ENCODE data around the gene NPC2. TPM values are rescaled to one million over a fixed set of nuclear protein-coding genes. Genes with fewer than 3 reads are reported as not detected.

NPC2 gene
- total and polyA plus RNA-seq, 4 donors, result 922 to 1,539 (median 1,190) TPM

DNA sequence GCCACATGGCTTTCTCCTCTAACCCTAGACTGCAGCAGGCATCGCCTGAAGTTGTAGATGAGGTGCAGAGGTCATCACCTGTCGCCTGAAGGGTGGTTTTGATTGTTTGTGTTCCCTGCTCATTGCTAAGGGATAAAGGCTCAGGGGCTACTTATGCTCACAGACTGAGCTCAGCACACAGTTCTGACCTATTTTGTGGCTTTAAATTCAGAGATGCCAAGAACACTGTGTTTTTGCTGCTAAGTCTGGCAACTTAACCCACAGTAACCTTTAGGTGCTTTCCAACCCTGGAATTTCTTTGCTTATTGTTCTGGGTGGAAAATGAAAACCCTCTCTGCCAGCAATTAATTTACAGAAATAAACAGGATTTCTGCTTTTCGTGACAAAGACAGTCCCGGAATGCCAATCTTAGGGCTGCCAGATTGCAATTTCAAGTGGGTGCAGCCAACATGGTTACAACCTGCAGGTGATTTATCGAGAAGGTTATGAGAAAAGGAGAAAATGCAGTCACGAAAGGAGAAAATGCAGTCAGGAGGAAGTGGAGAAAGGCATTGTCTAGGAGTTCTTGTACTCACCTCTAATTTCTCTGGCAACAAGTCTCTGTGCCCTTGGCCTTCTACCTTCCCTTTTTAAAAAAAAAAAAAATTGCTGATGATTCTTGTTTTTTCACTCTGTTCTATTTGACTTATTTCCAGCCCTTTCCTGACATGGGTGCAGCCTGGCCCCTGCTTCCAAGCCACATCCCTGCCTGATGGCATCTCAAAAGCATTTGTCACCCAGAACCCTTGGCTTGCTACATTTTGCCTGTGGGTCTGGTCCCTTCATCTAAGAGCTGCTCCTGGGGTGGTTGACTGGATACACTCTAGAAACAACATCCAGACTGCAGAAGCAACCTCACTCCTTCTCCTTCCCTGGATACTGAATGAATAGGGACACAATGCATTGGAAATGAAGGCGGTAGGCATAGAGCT, 23.3 kb downstream of the NPC2 start:
- DNase-seq (no peak), ATAC-seq (ENCODE audit: insufficient read depth, low FRiP score) (no peak)
- no peaks in the 10 kb centered on the region for H3K9me3 ChIP-seq (ENCODE audit: control insufficient read depth in 4 of 4, insufficient read depth in 3 of 4, low read length in 3 of 4)
- peaks cover 0 to 11% (median 0%) of the 10 kb centered on the region in 5 donors for H3K4me1 ChIP-seq (ENCODE audit: control insufficient read depth in 5 of 5, insufficient read depth in 5 of 5, low read length in 5 of 5)
- TF ChIP-seq, protein P1, sequence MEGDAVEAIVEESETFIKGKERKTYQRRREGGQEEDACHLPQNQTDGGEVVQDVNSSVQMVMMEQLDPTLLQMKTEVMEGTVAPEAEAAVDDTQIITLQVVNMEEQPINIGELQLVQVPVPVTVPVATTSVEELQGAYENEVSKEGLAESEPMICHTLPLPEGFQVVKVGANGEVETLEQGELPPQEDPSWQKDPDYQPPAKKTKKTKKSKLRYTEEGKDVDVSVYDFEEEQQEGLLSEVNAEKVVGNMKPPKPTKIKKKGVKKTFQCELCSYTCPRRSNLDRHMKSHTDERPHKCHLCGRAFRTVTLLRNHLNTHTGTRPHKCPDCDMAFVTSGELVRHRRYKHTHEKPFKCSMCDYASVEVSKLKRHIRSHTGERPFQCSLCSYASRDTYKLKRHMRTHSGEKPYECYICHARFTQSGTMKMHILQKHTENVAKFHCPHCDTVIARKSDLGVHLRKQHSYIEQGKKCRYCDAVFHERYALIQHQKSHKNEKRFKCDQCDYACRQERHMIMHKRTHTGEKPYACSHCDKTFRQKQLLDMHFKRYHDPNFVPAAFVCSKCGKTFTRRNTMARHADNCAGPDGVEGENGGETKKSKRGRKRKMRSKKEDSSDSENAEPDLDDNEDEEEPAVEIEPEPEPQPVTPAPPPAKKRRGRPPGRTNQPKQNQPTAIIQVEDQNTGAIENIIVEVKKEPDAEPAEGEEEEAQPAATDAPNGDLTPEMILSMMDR (IDR thresholded peaks at IDR 0.05; ENCODE audit: control extremely low read depth, extremely low read depth), result no peak
- WGBS, 2 donors, result 57 to 81% methylated on average over 7 of the region's 7 CpGs
- no peak overlapping the region for H3K4me3 ChIP-seq
- H3K27me3 ChIP-seq (ENCODE audit: control insufficient read depth in 3 of 3, insufficient read depth in 3 of 3, low read length in 2 of 3), result no peaks in the 10 kb centered on the region
- no peak overlapping the region for H3K27ac ChIP-seq (ENCODE audit: low read depth in 1 of 2, low read length in 1 of 2)
- peaks cover 0 to 12% (median 3%) of the 10 kb centered on the region in 4 donors for H3K36me3 ChIP-seq (ENCODE audit: control insufficient read depth in 4 of 4, insufficient read depth in 4 of 4, low read length in 4 of 4)
- H3K9ac ChIP-seq (ENCODE audit: insufficient read depth in 1 of 2, low read length in 2 of 2), result no peak overlapping the region

DNA sequence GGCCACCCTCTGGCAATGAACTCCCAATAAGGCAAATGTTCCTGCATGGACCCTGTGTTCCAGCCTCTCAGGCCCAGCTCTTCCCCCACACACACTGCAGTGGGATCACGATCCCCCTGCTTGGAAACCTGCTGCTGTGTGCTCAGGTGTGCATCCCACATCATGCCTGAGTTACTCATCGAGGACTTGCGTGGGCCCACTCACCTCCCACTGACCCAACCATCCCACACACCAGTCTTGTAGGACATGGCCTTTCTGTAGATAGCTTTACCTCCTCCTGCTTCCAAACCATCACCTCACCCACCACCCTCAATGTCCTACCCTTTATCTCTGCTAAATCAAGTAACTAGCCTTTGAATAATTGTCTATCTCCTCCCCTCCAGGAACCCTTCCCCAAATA, 24.6 kb downstream of the NPC2 start:
- 95 to 96% methylated on average over 3 of the region's 3 CpGs for WGBS, 2 donors

DNA sequence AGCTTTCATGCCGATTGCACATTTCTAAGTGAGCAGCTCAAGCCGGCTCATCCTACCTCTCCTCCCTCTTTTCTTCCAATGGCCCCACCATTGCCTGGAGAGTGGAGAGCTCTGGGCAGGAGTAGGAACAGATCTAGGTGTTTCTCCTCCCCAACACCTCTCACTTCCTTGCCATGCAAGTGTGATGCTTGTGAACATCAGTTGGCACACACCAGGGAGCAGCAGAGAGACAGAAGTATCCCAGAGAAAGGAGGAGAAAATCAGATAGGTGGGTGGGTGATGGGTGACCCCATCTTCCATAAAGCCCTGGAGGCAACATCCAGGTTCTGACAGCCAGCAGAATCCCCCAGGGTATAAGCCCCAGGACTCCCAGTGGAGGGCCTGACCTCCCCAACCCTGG, 27.8 kb downstream of the NPC2 start:
- H3K27ac ChIP-seq (ENCODE audit: low read depth in 1 of 2, low read length in 1 of 2), result no peak overlapping the region
- peaks cover 0 to 1% (median 0%) of the 10 kb centered on the region in 4 donors for H3K9me3 ChIP-seq (ENCODE audit: control insufficient read depth in 4 of 4, insufficient read depth in 3 of 4, low read length in 3 of 4)
- no peaks in the 10 kb centered on the region for H3K27me3 ChIP-seq (ENCODE audit: control insufficient read depth in 3 of 3, insufficient read depth in 3 of 3, low read length in 2 of 3)
- H3K9ac ChIP-seq (ENCODE audit: insufficient read depth in 1 of 2, low read length in 2 of 2), result no peak overlapping the region
- TF ChIP-seq, protein P1 (IDR thresholded peaks at IDR 0.05; ENCODE audit: control extremely low read depth, extremely low read depth), result no peak
- peaks cover 0 to 13% (median 0%) of the 10 kb centered on the region in 5 donors for H3K4me1 ChIP-seq (ENCODE audit: control insufficient read depth in 5 of 5, insufficient read depth in 5 of 5, low read length in 5 of 5)
- H3K4me3 ChIP-seq, result no peak overlapping the region
- DNase-seq (no peak), ATAC-seq (ENCODE audit: insufficient read depth, low FRiP score) (no peak)
- H3K36me3 ChIP-seq (ENCODE audit: control insufficient read depth in 4 of 4, insufficient read depth in 4 of 4, low read length in 4 of 4), result peaks cover 0 to 7% (median 0%) of the 10 kb centered on the region in 4 donors
- 89 to 95% methylated on average over 2 of the region's 2 CpGs for WGBS, 2 donors

More for the DNA sequence above, 24.6 kb downstream of the NPC2 start:
- ATAC-seq (ENCODE audit: insufficient read depth, low FRiP score), result no peak
- H3K4me1 ChIP-seq (ENCODE audit: control insufficient read depth in 5 of 5, insufficient read depth in 5 of 5, low read length in 5 of 5), result peaks cover 0 to 11% (median 0%) of the 10 kb centered on the region in 5 donors
- TF ChIP-seq, protein P1 (IDR thresholded peaks at IDR 0.05; ENCODE audit: control extremely low read depth, extremely low read depth), result no peak
- DNase-seq, result no peak
- H3K27me3 ChIP-seq (ENCODE audit: control insufficient read depth in 3 of 3, insufficient read depth in 3 of 3, low read length in 2 of 3), result no peaks in the 10 kb centered on the region
- H3K9me3 ChIP-seq (ENCODE audit: control insufficient read depth in 4 of 4, insufficient read depth in 3 of 4, low read length in 3 of 4), result no peaks in the 10 kb centered on the region
- H3K27ac ChIP-seq (ENCODE audit: low read depth in 1 of 2, low read length in 1 of 2), result no peak overlapping the region
- no peak overlapping the region for H3K9ac ChIP-seq (ENCODE audit: insufficient read depth in 1 of 2, low read length in 2 of 2)
- peaks cover 0 to 9% (median under 1%) of the 10 kb centered on the region in 4 donors for H3K36me3 ChIP-seq (ENCODE audit: control insufficient read depth in 4 of 4, insufficient read depth in 4 of 4, low read length in 4 of 4)
- no peak overlapping the region for H3K4me3 ChIP-seq
